Measurements from ENCODE around the gene MAGI1.
"Not testable (repeated sequence)": the region's sequence is repeated elsewhere in the genome, so short reads cannot be mapped to it uniquely, and the experiment has no call there.

MAGI1 gene

DNA sequence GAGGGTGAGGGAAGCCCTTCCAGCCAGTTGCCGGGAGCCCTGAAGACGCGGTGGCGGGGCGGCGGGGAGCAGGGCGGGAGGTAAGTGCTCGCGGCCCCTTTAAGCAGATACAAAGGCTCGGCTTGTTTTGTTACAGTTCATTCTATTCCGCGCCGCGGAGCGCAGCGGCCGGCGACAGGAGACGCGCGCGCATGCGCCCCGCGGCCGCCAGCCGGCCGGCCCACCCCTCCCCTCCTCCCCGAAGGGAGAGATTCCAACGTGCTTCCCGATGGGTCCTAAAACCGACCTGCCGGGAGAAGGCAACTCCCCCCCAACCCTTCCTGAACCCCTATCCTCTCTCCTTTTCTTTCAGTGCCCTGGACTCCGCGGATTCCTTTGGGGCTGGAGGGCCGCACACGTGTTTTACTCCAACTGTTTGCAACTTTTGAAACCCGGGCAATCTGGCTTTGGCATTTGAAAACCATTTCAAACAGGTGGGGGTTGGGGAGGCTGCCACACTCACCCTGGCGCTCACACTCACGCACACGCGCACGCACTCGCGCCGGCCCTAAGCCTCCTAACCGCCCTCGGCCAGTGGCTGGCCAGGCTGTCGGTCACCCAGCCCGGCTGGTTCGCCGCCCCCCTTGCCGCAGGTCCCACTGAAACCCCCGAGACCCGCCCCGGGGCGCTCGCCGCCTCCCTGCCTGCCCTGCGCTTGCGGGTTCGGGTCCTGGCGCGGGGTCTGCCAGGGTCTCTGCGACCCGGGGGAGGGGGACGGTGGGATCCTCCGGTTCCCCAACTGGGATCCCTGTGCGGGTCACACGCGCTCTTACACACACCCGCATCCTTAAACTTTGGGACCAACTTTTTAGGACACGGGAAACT lies at the start of gene MAGI1:
MAGI1 (minus strand) TSS at position 193 of the 864 bp plus-strand sequence. CDS start 610 bp downstream, outside the sequence.
- DNase-seq (ENCODE audit: low spot score), result peak; percentile 97

DNA sequence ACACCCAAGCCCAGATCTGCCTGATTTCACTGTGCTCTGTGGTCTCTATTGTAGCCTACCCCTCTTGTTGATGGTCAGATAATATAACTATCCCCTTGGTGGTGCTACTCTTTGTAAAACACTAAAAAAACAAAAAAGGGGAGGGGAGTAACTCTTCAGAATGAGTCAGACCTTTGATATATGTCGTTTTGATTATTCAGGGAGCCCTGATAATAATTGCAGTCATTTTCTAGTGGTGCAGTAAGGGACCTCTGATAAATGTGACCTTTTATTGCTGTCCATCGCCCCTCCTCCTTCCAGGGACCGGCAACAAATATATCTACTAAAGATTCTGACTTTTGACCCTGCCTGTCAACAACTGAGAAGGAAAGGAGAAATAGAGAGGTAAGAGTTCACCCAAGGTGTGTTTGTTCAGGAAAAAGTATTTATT lies 45.1 kb upstream of the MAGI1 start:
- DNase-seq (ENCODE audit: low spot score), result no peak

DNA sequence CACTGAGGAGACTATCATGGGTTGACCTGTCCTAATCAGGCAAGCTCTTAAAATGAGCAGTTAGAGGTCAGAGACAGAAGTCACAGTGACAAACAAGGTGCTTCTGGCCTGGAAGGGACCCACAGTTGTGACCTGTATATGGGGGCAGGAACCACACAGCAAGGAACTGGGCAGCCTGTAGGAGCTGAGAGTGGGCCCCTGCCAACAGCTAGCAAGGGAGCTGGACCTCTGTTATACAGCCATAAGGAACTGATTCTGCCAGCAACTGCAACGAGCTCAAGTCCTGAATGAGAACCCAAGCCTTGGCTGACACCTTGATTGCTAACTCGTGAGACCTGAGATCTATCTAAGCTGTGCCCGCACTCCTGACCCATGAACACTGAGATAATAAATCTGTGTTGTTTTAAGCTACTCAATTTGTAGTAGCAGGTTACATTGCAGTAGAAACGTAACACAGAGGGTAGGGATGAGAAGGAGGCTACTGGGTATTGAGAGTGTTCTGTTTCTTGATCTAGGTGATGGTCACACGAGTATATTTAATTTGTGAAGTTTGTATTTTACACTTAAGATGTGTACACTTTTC lies 44.5 kb upstream of the MAGI1 start:
- DNase-seq (ENCODE audit: low spot score), result no peak

DNA sequence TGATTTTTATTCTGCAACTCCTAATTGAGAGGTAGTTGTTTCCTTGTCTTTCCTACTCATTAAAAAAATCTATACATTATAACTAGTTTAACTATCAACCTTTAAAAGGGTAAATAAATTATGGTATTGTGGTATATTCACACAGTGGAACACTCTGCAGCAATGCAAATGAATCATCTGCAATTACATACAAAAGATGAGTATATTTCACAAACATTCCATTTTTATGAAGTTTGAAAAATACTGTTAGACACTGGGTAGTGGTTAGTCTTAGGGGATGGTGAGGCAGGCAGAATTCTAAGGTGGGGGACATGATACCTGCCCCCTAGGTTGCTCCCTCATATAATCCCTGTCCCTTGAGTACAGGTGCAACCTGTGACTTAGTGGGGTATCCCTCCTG lies 44.0 kb upstream of the MAGI1 start:
- no peak for DNase-seq (ENCODE audit: low spot score)

DNA sequence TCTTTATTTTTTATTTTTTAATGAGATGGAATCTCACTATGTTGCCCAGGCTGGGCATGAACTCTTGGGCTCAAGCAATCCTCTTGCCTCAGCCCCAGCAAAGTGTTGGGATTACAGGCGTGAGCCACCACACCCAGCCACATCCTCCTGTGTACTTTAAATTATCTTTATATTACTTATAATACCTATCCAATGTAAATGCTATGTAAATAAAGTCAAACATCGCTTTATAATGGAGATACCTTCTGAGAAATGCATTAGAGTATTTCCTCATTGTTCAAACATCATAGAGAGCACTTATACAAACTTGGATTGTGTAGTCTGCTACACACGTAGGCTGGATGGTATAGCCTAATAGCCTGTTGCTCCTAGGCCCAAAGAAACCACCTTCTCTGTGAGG lies 41.4 kb upstream of the MAGI1 start:
- no peak for DNase-seq (ENCODE audit: low spot score)

DNA sequence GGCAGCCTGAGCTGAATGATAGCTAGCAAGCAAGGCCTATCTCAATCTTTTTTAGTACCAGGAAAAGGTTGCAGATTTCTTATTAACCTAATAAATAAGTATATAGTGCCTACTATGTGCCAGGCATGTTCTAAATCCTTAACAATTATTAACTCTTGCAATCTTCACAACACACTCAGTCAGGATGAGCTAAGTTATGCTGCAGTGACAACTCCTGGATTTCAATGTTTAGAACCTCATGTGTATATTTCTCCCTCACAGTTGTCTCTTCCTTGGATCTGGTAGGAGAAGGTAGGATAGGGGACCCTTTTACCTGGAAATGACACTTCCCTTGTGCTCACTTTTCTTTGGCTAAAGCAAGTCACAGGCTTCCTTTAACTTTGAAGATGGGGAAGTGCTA lies 39.3 kb upstream of the MAGI1 start:
- no peak for DNase-seq (ENCODE audit: low spot score)

DNA sequence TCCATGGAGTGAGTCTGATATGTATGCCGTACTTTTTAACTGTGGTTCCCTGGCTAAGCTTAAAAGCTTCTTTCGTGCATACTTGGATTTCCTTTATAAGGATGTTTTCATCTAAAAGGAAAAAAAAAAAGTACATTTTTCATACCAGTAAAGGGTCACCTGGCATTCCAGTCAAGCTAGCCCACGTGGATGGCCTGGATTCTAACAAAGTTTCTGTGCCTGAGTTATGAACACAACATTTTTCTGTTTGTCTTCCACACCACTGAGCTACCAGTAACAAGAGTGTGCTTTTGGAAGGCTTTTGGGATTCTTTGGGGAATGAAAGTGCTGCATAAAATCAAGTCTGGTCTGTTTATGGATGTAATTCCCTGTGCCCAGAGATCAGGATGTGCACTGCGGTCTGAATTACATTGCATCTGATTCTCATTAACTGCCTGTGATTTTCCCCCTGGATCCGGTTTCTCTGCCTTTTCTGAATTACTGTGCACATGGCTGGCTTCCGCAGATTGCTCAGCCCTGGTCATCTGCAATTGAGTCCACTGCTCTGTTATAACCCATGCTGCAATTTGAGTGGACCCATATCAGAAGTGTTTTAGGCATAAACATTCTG lies 38.2 kb upstream of the MAGI1 start:
- DNase-seq (ENCODE audit: low spot score), result no peak

DNA sequence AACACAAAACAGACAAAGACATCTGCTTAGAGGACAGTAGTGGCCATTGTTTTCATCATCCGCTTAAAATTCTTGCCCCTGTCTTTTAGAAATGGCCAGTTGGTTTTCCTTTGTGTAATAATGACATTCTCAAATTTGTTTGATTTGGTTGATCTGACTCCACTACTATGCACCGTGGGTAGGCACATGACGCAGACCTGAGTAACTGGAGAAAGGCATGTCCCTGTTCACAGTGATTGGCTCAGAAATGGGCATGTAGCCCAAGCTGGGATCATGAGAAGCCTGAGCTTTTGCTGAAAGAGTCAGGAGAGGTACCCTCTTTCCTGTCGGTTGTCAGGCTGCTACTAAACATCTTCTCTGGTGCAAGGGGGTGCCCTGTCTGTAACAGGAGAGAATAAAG lies 36.6 kb upstream of the MAGI1 start:
- DNase-seq (ENCODE audit: low spot score), result no peak

DNA sequence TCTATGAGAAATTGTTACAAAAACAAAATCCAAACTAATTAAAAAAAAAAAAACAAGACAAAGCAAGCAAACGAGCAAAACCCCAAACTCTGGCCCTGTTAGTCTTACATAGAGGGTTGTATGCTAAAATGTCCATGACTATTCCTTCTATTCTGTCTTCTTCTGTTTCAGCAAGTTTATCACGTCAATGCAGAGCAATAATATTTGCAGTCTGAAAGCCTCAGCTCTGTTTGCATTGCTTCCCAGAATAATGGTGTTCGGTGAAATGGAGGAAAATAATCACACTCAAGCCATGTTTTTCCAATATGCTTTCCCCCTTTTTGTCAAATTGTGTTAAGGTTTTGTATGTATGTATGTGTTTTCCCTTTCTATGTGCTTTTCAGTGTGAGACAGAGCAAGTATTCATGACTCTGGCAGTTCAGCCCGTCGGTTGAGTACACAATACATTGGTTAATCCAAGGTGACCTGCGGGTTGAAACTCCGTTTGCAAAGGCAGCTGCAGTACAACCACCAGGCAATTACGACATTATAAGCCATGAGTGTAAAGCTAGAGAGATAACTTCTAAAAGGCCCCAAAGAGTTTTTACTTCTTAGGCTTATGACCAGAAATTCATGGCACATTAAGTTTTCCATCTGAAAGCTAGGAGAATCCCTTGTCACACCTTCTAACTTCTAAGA lies 34.9 kb upstream of the MAGI1 start:
- no peak for DNase-seq (ENCODE audit: low spot score)

DNA sequence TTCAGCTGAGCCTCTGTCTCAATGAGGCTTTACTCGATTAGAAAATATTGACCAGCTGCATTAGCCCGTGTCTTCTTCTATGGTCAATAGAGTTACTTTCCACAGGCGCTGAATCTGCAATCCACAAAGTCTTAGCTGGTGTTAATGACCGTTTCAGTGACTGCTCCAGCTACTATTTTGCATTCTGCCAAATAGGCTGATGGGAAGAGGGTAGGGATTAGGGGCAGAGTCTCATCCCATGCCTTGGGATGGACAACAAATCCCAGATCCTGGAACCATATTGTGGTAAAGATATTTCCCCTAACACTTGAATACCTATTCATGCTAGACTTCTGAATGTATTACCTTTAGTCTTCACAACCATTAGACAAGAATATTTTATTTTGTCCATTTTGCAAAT lies 29.5 kb upstream of the MAGI1 start:
- DNase-seq (ENCODE audit: low spot score), result no peak

DNA sequence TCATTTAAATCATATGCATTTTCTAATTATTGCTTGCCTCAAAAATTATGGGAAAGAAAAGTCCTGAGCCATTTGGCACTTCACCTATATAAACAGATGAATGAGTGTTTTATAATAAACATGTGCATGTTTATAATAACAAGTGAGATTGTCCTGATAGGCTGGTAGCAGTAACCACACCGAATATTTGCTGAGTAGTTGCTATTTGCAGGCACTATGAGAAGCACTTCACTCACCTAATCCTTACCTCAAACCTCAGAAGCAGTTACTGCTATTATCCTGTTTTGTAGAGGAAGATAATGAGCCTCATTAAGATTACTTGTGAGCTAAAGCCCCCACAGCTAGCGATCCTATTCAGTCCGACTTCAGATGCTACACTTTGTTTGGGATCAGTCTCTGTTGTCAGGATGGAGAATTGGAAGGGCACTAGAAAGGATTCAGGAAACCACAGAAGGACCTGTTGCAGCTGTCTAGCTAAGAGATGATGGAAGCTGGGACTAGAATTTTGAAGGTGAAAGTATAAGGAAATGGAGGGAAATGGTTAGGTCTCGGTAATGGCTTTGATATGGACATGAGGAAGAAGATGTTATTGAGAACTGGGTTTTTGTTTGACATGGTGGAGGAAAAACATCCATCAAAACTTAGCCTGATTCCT lies 28.4 kb upstream of the MAGI1 start:
- no peak for DNase-seq (ENCODE audit: low spot score)

DNA sequence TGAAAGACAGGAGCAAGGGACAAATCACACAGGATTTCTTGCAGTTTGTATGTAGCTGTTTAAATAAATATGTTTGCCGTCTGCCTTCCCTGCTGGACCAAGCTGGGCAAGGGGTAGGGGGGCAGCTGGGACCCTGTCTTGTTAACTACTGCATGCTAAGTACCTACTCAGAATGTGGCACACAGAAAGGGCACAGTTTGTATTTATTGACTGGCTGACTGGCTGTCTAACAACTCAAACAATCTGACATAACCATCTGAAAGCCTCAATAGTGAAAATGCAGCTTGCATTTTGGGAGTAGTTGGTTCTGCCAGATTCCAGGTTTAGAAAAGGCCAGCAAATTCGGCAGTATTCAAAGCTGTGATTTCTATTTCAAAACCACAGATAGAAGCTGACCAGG lies 16.6 kb upstream of the MAGI1 start:
- DNase-seq (ENCODE audit: low spot score), result no peak

DNA sequence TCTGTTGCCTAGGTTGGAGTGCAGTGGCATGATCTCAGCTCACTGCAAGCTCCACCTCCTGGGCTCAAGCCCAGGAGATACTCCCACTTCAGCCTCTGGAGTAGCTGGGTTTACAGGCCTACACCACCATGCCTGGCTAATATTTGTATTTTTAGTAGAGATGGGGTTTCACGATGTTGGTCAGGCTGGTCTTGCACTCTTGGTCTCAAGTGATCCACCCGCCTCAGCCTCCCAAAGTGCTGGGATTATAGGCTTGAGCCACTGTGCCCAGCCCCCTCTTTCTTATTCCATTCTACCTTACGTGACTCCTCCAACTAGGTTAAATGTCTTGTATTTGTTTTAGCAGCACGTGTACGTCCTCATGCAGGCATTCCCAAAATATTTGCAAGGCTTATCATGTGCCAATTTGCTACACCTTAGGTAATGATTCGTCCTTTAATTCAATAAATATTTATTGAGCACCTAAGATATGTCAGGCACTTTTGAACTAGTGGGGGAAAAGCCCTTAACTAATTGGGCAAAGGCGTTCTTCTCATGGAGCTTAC lies 14.9 kb upstream of the MAGI1 start:
- no peak for DNase-seq (ENCODE audit: low spot score)

DNA sequence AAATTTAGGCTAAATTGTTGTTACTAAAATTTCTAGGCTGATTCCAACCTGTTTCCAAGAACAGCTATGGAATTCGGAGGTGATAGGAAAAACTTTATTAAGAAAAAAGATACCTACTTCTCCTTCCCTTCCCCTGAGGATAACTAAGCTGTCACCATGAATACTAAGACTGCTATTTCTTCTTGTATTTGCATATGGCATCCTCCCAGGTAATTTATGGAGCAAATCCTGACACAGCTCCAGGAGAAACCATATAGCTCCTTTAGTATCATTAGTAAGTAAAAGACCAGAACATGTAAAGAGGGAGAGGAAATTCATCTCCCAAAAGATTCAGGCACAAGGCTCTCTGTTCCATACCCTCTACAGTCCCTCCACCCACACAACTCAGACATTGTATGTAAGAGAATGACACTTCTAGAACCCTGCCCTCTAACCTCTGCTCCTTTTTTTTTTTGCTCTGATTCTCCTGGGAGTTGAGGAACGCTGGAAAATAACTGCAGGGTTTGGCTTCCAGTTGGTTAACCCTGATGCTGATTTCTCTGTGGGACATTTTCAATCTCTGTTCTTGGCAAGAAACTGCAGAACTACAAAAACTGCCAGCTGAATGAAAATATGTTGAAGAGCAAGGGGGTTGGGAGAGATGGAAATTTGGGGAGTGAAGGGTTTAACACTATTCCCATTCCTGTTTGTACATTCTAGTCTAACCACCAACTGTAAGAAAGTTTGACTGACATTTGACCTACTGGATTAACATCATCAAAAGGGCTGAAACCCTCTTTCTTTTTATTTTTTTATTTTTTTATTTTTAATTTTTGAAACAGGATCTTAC lies 14.2 kb upstream of the MAGI1 start:
- DNase-seq (ENCODE audit: low spot score), result no peak

DNA sequence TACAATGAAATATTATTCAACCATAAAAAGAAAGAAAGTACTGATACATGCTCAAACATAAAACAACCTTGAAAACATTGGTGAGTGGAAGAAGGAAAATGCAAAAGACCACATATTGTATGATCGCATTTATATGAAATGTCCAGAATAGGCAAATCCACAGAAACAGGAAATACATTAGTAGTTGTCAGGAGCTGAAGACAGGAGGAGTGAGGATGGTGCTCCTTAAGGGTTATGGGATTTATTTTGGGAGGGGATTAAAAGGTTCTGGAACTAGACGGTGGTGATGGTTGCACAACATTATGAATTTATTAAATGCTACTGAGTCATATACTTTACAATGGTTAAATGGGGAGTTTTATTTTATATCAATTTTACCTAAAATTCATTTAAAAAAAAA lies 12.1 kb upstream of the MAGI1 start:
- no peak for DNase-seq (ENCODE audit: low spot score)

DNA sequence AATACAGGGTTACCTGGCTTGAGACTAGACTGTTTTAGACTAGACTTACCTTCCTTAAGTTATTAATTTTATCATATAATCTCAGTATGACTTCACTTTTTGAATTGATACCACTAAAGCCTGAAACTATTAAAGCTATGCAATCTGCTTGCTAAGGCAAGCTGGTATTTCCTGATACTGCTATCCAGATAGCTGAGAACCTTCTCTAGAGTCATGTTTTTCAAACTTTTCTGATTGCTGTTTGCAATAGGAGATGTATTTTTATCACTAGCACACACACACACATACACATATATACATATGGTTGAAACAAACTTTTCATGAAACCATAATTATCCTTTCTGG lies 9.3 kb upstream of the MAGI1 start:
- no peak for DNase-seq (ENCODE audit: low spot score)

DNA sequence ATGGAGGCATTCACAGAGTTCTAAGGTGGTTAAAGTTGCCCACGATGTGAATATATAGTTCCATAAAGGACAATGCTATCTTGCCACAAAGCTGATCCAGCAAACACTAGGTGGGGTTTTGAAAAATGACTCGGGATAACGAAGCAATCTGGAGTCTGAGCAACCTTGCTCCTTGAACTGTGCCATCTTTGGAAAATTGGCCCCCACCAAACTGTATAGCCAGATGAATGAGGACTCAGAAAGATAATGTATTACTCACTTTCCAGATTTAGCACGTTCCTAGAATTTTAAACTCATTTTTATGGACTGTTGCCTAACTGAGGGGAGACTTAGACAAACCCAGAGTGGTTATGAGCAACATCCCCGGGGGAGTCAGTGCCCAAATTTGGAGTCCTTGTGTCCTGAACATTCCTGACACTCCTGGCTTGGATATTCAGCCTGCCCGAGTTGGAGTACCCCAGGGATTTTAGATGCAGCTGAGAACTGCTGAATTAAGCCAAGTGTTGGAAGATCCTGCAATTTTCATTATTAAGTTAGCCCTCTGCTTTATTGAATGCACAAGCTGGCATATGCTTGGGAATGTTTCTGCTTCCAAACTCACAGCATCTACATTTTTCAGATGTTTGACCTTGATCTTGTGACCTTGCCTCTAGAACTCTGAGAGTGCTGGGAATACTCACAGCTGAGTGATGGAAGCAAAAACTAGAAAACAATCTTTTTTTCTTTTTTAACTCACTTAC lies 8.8 kb upstream of the MAGI1 start:
- DNase-seq (ENCODE audit: low spot score), result no peak

DNA sequence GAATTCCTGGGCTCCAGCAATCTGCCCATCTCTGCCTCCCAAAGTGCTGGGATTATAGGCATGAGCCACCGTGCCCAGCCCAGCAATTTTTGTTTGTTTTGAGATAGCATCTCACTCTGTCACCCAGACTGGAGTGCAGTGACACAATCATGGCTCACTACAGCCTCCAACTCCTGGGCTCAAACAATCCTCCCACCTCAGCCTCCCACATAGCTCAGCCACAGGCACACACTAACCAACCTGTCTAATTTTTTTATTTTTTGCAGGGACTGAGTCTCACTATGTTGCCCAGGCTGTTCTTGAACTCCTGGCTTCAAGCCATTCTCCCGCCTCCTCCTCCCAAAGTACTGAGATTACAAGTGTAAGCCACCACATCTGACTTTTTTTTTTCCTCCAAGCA lies 7.6 kb upstream of the MAGI1 start:
- DNase-seq (ENCODE audit: low spot score), result not testable (repeated sequence)

DNA sequence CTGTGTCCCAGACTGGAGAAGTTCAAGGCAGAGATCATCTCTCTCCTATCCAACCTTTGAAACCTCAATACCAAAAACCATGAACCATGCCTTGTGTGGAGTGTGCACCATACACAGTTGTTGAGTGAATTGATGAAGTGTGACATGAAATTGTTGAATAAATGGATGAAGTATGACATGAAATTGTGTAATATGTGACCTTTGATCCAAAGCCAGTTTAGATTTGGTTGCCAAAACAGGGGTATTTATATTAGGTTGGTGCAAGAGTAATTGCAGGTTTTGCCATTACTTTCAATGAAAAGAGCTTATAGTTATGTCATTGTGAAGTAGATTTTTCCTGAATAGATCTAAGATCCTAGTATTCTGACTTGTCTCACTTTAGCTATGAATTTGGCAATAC lies 3.1 kb upstream of the MAGI1 start:
- DNase-seq (ENCODE audit: low spot score), result no peak

DNA sequence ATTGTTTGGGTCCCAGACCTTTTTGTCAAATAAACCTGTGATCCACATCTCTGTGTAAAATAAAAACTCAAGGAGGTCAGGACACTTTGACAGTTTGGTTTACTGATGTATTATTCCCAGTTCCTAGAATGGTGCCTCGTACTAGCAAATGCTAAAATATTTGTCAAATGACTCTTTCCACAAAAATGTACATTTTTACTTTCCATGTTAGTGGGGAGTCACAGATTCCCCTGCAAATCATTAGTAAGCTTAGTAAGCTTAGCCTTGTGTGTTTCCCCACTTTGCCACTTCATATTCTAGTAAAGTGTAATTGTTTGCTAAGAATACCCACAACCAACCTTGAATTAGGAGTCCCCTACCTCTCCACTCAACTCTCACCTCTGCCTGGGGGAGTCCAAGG lies 2.4 kb upstream of the MAGI1 start:
- DNase-seq (ENCODE audit: low spot score), result no peak

DNA sequence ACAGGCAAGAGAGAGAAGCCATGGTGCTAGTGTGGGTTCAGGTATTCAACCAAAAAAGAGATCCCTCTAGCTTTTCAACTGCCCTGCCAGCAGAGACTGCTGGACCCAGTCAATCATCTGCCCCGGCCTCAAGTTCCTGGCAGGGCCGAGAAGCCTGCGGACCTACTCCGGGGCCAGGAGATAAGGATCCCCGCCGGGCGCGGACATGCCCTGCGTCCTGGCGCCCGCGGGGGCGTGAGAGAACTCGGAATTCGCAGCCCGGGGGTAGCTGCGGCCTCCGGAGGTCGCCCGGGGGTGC lies 821 bp upstream of the MAGI1 start:
- peak; percentile 42 for DNase-seq (ENCODE audit: low spot score)

All from kidney capillary endothelial cell (primary cell).